ENCODE results near the gene AFAP1L2.

DNA sequence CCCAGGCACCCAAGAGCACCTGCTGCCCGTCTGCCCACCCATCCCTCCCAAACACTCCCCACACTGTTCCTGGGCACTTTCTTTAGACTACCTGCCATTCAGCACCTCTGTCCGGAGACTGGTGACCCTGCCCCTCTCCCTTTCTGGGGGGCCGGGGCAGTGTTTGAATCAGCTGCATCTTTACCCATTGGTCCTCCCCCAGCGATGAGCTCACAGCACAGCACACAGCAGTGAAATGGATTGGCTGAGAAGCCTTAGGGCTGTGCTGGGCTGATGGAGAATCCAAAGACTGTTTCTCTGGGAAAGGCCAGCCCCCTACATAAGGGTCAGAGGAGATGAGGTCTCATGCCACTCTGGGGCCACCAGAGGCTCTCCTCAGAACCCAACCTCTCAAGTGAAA, 125.0 kb downstream of the AFAP1L2 start:
- TF ChIP-seq, protein P1, sequence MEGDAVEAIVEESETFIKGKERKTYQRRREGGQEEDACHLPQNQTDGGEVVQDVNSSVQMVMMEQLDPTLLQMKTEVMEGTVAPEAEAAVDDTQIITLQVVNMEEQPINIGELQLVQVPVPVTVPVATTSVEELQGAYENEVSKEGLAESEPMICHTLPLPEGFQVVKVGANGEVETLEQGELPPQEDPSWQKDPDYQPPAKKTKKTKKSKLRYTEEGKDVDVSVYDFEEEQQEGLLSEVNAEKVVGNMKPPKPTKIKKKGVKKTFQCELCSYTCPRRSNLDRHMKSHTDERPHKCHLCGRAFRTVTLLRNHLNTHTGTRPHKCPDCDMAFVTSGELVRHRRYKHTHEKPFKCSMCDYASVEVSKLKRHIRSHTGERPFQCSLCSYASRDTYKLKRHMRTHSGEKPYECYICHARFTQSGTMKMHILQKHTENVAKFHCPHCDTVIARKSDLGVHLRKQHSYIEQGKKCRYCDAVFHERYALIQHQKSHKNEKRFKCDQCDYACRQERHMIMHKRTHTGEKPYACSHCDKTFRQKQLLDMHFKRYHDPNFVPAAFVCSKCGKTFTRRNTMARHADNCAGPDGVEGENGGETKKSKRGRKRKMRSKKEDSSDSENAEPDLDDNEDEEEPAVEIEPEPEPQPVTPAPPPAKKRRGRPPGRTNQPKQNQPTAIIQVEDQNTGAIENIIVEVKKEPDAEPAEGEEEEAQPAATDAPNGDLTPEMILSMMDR (IDR thresholded peaks at IDR 0.05; ENCODE audit: poor library complexity, severe bottlenecking) = no peak
- TF ChIP-seq POLR2AphosphoS5 (IDR thresholded peaks at IDR 0.05) (no peak), EZH2 (IDR thresholded peaks at IDR 0.05; ENCODE audit: borderline replicate concordance, insufficient read depth, low read length, poor library complexity, severe bottlenecking) (no peak)

All from neural cell (in vitro differentiated cells).